Left ventricle myocardium superior (tissue), 1 donor: ENCODE data around the gene MGAT4A. TPM values are rescaled to one million over a fixed set of nuclear protein-coding genes. Genes with fewer than 3 reads are reported as not detected.
A peak's percentile ranks its signal among the peaks of the same experiment; 100 is the strongest.

Experiments
- ATAC-seq: fragments of 200-7000 bp; cut with Tn5 transposase; one replicate; pipeline ENCODE4 v1.9.1; 2020; ENCODE audit warnings: mild to moderate bottlenecking, moderate library complexity
- DNase-seq: peaks from one replicate; pipeline ENCODE4 v3.0.0-alpha.2; 2020
- intact Hi-C: fragments of 100-400 bp; cut with micrococcal nuclease; formaldehyde crosslinking; loops from one replicate; pipeline ENCODE4 v1.11.0; 2022
- total RNA-seq: library from RNA; stranded (reverse); fragmentation: NEBNext Ultra II Directional; extraction: Animal tissue kit (Norgen Biotek cat#: 25700); gene quantifications from one replicate; pipeline ENCODE4 v1.2.1, GENCODE V29; 2021
- donor health status: DM: no; HTN: yes; CAD: no; lungs with severe emphysema.

MGAT4A gene
- total RNA-seq, 1 donor from 2014 or later = 18.8 TPM

DNA sequence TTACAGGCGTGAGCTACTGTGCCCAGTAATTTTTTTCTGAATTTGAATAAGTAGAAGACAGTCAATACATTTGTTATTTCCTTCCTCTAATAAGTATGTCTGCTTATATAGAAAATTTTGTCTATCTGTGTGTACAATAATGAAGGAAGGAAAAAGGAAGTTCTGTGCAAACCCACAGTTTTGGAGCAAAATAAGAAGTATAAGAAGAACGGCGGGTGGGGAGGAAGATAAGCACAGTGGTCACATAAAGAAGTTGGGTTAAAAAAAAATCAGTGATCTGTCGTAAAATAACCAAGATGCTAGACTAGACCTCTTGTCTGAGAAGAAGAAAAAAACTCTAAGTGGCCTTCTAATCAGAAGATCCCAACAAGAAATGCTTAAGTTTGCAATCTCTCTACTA, 20.2 kb downstream of the MGAT4A start:
- DNase-seq (no peak), ATAC-seq (no peak)
- intact Hi-C loops = no loop called here

DNA sequence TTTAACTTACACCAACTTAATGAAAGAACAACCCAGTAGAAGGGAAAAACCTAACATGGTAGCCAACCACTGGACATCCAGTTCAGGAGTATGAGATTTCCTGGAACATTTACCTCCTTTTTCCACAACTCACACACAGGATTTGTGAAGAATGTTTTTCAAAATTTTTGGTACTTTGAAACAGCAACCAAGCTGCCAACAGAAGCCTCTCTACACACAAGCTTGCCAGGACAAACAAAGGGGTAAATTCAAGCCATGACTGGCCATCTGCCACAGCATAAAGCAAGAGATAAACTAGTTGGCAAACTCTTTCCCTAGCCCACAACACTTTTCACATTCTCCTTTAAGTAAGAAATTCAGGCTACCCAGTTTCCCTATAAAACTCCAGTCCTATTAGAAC, 21.4 kb downstream of the MGAT4A start:
- peak; percentile 27 for ATAC-seq
- intact Hi-C loops = no loop called here

DNA sequence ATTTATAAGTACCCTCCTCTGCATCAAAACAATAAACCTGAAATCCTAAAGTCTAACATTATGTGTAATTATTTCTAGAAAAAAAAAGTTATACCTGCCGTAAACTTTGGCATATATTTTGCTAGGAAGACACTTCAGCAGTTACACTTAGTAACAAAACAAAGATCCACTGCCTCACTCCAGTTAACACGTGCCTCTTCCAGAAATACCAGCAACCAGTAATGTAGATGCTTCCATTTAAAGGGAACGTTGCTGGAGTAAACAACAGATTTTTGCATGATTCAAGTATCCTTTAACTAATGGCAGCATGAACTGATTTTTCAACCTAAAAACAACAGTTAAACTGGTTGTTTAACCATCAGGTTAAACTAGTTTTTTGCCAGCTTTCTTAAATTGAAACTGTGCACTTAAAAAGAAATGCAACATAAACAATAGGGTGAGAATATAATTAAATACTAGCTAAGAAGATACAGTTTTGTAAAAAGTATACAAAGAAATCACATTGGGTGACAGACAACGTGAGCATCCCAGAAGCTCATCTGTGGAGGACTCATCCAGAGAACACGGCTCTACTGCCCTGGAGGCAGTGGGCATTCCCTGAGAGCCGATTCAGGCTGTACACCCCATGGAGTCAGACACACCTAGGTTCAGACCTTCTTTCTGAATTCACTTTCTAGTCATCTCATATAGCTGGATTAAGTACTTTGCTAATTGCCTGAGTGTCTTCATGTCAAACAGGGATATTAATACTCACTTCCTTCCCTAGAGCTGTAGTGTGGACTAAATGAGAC, 22.3 kb downstream of the MGAT4A start:
- intact Hi-C loops = no loop called here

More for the DNA sequence above, 21.4 kb downstream of the MGAT4A start:
- no peak for DNase-seq

DNA sequence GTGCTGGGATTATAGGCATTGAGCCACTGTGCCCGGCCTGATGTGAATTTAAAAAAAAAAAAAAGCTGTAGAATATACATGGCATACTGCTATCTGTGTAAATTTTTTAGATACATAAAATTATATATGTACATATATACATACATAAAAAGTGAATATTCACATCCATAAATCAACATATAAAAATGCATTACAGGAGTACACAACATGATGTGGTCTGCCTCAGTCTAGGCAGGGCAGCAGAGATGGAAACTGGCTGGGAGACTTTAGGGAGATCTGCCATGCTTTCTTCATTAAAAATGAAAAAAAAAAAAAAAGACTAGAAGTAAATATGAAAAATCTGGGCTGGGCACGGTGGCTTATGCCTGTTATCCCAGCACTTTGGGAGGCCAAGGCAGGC, 24.3 kb downstream of the MGAT4A start:
- DNase-seq (no peak), ATAC-seq (no peak)
- intact Hi-C loops = no loop called here

More for the DNA sequence above, 22.3 kb downstream of the MGAT4A start:
- peak; percentile 54 for ATAC-seq
- DNase-seq = no peak

DNA sequence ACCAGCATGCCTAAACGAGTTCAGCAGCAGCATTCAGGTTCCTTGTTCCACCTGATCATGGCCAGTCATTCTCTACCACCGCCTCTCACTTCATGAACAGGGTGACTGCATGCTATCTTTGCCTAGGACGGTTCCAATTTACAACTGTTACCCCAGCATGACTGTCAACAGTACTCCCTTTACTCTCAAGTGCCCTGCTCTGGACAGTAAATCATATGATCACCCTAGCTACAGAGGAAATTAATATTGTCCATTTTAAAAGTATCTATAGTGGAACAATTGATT, 25.7 kb downstream of the MGAT4A start:
- DNase-seq (no peak), ATAC-seq (peak; percentile 18)
- intact Hi-C loops = no loop called here

DNA sequence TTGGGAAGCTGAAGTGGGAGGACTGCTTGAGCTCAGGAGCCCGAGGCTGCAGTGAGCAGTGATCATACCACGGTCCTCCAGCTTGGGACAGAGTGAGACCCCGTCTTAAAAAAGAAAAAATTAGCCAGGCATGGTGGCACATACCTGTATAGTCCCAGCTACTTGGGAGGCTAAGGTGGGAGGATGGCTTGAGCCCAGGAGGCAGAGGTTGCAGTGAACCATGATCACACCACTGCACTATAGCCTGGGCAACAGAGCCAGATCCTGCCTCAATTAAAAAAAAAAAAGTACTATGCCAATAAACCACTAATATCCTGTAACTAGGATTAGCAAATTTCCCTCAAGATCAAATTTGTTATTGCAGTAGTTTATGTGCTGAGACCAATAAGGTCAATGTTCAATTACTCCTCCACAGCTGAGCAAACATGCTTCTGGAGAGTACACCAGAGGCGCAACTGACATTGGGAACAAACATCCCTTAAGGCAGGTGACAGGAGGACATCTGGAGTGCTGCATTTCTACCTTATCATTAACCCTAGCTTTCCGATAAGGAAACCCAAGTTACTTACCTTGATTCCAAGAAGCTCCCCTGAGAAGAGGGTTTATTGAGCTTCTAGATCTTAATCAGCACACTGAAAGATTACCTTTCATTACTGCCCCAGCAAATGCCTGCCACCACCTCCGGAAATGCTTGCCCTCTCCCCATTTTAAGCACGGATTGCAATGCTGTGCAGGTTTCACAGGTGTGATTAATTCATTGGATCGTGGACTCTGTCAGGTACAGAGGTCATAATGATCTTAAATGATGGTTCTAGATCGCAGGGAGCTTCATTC, 26.2 kb downstream of the MGAT4A start:
- ATAC-seq = no peak
- DNase-seq = no peak
- intact Hi-C loops = no loop called here

- DNase-seq (no peak), ATAC-seq (peak; percentile 67)
- intact Hi-C loops = no loop called here
Measured at GRCh38 chr2:98703738-98704137, 27.2 kb downstream of the MGAT4A start.

GRCh38 chr2:98702858-98703620, 27.9 kb downstream of the MGAT4A start:
- intact Hi-C loops = no loop called here
- ATAC-seq (peak; percentile 12), DNase-seq (no peak)

DNA sequence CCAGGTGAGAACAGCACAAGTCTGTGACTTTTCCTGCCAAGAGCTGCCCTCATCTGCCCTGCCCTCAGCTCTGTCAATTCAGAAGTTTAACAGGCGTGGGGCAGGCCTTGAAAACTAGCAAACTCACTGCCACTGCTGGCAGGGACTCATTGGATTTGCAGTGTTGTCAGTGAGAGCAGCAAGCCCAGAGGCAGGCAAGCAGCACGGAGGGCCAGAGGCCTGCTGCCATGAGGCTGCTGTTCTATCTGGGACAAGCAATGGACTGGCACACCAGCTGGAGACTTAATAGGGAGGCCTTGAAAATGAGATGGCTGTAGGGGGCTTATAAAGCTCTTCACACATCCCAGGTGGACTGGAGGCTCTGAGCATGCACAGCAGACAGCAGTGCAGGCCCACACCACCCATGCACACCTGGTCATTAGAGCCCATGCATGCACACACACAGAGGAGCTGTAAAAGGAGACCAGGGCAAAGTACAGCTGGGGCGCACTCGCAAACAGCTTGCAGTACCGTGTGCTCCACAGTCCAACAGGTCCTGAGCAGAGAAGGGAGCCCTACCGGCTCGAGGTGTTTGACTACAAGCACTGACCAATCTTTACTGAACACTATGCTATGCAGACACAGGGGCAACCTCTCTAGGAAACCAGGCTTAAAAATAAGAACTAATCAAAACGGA, 28.7 kb downstream of the MGAT4A start:
- peak; percentile 53 for DNase-seq
- peak; percentile 72 for ATAC-seq

DNA sequence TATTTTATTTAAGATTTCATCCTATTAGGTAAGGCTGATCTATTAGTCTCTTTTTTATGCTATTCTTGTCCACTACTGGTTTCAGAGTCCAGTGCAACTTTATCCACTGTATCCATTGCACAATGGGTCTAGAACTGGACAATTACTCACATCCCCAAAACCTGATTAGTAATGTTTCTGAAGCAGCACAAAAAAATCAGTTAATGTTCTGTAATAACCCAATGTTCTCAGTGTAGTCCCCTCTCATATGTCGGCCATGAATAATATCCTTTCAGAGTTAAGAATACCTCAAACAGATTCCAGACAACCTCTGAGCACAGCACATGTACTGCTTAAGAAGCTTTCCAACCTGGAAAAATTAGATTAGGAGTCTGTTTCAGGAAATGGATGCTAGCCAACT, 29.7 kb downstream of the MGAT4A start:
- ATAC-seq (peak; percentile 34), DNase-seq (no peak)
- intact Hi-C loops = no loop called here

More for the DNA sequence above, 28.7 kb downstream of the MGAT4A start:
- intact Hi-C loops = no loop called here

- ATAC-seq (no peak), DNase-seq (no peak)
- intact Hi-C loops = no loop called here
Measured at GRCh38 chr2:98698896-98699295, 32.0 kb downstream of the MGAT4A start.

GRCh38 chr2:98697651-98698337, 33.1 kb downstream of the MGAT4A start:
- intact Hi-C loops = no loop called here
- DNase-seq (no peak), ATAC-seq (no peak)

- ATAC-seq (peak; percentile 60), DNase-seq (no peak)
- intact Hi-C loops = no loop called here
Measured at GRCh38 chr2:98696200-98696599, 34.7 kb downstream of the MGAT4A start.

- intact Hi-C loops = no loop called here
- DNase-seq (no peak), ATAC-seq (no peak)
Measured at GRCh38 chr2:98695255-98695654, 35.7 kb downstream of the MGAT4A start.

- DNase-seq (no peak), ATAC-seq (no peak)
- intact Hi-C loops = no loop called here
Measured at GRCh38 chr2:98693477-98693876, 37.5 kb downstream of the MGAT4A start.

DNA sequence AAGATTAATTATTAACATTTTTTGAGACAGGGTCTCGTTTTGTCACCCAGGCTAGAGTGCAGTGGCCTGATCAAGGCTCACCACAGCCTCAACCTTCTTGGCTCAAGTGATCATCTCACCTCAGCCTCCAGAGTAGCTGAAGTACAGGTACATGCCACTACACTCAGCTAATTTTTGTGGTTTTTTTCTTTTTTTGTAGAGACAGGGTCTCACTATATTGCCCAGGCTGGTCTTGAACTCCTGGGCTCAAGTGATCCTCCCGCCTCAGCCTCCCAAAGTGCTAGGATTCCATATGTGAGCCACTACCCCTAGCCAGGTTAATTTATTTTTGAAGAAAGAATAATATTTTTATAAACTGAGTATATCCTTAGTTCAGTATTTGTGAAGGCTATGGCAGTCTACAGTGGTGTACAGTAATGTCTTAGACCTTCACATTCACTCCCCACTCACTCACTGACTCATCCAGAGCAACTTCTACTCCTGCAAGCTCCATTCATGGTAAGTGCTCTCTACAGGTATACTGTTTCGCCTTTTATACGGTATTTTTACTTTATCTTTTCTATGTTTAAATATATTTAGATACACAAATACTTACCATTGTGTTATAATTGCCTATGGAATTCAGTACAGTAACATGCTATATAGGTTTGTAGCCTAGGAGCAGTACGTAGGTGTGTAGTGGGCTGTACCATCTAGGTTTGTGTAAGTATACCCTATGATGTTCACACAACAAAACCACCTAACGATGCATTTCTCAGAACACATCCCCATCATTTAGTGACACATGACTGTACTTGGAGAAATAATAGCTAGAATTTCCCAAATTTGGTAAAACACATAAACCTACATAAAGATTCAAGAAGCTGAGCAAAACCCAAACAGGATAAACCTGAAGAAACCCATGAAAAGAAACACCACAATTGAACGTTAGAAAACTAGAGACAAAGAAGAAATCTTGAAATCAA, 38.6 kb downstream of the MGAT4A start:
- DNase-seq = no peak
- intact Hi-C loops = no loop called here

DNA sequence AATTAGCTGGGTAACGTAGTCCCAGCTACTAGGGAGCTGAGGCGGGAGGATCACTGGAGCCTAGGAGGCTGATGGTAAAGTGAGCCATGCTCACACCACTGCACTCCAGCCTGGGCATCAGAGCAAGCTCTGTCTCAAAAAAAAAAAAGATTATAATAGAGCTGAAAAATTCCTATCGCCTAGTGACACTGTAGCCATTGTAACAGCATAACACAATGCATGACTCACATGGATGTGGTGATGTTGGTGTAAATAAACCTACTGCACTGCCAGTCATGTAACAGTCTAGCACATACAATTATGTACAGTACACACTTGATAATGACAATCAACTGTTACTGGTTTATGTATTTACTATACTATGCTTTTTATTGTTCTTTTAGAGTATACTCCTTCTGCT, 39.6 kb downstream of the MGAT4A start:
- DNase-seq = no peak
- intact Hi-C loops = no loop called here
- ATAC-seq = no peak

More for the DNA sequence above, 38.6 kb downstream of the MGAT4A start:
- ATAC-seq = no peak
